ENCODE data around the gene SULF2.

SULF2 gene

DNA sequence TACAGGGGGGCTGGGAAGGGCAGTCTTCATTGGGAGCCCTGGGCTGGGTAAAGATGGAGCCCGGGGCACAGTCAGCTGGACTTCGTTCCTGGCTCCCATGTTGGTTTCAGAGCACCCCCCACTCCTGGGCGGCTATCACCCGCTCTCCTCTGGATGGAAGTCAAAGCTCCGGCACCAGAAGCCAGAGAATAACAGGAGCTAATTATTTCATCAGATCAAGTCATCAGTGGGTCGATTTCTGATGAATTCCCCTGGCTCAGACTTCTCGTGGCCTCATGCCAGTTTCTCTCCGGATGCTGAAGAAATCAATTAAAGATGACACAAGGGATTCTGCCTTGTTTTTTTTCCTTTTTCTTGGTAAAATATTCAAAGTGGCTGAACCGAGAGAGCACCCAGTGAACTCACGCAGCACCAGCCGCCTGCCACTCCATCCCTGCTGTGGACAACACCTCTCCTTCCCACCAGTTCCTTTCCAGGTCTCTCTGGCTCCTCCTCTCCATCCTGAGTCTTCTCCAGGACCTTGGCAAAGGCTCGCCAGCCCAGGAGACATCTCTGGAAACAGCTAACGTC, 22.5 kb downstream of the SULF2 start:
- no peak for DNase-seq (ENCODE audit: low read depth)

DNA sequence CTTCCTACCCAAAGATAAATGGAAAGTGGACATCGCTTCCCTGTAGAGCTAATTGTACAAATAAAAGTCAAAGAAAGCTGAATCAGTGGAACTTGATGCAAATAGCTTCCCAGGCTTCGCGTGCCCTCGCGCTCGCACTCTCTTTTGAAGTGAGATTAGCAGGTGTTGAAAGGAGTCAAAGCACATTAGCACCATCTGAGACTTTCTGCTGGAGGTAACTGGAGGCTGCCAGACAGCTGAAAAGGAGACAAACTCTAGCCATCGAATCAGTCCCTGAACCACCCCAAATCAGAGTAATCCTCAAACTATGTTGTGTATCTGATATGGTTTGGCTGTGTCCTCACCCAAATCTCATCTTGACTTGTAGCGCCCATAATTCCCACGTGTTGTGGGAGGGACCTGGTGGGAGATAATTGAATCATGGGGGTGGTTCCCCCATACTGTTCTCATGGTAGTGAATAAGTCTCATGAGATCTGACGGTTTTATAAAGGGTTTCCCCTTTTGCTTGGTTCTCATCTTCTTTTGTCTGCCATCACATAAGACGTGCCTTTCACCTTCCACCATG, 23.7 kb downstream of the SULF2 start:
- no peak for DNase-seq (ENCODE audit: low read depth)

DNA sequence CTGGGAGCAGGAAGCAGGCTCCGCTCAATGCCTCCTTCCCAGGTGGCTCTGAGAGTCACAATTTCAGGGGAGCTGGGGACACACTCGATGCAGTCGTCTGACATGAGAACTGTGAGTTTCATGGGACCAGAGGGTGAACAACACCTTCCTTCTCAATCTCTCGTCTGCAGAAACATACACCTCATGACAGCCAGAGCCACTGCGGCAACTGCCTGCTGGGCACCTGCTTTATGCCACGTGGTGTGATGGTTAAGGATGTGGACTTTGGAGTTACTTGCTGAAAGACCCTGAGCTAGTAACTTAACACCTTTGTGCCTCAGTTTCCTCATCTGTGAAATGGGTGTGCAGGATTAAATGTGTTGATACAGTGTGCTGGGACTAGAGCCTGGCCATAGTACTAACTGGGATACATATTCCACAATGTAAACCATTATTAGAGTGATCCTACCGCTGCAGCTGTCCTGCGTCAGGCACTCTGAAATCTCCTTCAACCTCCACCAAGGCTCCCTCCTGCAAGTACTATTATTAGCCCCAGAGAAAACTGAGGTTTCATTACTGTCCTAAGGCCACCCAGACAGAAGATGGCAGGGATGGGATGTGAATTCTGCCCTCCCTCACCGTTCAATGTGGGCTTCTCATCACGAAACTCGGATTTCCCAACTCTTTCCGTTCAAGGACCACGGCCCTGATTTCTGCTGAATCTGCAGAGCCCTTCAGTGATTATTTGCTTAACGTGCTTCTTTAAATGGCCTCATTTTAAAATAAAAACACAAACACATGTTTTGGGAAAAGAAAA, 24.4 kb downstream of the SULF2 start:
- DNase-seq (ENCODE audit: low read depth): no peak

DNA sequence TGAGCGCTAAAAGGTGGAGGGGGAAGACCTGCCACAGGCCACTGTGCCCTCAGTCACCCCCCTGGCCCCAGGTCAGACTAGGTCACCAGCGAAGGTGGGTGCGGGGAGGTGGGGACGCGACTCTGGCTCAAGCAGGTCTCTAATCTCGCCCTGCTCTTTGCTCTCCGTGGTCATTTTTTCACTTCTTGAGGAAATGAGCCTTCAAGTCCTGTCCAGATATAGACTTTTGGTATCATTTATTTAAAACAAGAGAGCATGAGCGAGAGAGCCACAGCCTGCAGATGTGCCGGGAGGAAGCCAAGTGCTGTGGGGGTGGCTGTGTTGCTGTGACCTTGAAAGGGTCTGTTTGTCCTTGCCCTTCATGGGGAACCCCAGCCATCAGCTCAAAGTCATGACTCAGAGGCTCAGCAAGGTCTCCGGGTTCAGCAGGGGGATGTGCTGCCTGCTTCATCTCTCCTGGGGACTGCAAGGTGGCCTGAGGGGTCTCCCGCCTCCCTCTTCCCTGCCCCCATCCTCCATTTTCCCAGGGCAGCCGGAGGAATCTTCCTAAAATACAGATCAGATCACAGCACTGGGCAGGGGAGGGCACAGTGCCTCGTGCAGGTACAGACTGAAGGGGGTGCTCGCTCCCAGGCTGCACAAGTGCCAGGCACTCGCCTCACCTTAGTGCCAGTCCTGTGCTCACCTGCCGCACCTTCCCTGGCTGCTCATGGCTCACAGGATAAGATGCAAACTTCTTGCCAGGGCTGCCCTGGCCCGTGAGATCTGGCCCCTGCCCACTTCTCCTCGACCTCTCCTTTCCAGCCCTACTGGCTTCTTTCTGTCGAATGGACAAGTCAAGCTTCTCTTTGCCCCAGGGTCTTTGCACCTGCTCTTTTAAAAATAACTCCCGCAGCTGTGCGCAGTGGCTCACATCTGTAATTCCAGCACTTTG, 26.5 kb downstream of the SULF2 start:
- no peak for DNase-seq (ENCODE audit: low read depth)

DNA sequence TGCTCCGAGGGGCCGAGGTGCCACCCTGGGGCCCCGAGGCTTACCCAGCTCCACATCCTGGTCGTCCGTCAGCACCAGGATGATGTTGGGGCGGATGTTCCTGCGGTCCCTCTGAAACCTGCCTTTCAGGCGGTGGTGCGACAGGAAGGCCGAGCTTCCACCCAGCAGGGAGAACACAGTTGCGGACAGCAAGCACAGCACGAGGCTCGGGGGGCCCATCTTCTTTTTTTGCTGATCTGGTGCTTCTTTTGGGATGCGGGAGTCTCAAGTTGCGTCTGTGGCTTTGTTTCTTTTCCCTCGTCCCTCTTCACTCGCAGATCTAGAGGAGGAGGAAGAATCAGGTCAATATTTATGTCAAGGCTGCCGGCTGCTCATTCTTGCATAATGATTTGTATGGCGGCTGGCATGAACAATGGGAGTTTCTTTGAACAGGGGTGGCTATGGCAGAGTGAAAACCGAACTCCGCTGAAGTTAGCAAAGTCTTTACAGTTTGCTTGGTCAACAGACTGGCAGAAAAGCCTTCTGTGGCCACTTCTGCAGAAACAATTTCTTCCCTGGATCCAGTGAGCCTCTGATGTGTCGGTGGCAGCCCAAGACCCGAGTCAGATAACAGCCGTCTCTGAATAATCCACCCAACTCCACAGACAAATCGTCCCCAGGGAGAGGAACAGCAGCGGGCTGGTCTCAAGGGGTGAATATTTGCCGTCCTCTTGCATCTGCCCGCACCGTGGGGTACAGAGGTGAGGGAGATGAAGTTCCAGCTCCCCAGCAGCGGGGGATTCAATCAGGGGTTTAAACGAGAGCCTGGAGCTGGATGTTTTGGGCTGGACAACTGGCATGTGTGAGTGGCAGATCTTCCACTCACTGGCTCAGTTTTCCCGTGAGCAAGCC, 27.9 kb downstream of the SULF2 start:
- DNase-seq (ENCODE audit: low read depth): no peak

DNA sequence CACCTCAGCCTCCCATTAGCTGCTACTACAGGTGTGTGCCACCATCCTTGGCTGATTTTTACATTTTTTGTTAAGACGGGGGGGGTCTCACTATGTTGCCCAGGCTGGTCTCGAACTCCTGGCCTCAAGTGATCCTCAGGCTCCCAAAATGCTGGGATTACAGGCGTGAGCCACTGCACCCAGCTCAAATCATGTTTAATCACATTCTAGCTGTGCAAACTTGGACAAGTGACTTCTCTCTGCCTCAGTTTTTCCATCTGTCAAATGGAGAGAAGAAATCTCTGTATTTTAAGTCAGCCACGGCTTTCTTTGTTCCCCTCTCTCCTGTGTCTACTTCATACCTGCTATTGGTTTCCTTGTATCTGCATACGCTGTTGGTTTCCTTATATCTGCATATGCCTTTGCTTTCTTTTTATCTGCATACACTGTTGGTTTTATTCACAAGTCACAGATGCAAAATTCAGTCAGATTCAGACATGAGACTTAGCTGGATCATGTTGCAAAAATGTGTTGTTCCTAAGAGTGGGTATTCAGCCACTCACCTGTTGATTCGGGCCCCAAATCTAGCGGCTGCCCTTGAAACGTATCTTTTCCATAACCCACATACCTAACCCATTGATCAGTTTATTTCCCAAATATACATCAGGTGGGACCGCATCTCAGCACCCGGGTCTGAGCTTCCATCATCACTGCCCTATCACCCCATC, 30.2 kb downstream of the SULF2 start:
- no peak for DNase-seq (ENCODE audit: low read depth)

DNA sequence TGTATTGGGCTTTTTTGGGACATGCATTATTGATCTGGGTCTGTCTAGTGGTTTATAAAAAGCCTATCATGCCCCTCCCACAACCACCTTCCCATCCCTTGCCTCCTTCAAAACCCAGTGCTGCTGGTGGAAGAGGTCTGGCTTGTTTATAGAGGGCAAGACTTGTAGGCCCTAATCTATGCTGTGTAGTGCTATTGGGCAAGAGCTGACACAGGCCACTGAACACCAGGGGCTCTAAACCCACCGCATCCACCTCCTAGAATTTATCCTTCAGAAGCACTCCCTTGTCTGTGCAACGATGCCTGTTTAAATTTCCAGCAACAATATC, 30.9 kb downstream of the SULF2 start:
- no peak for DNase-seq (ENCODE audit: low read depth)

DNA sequence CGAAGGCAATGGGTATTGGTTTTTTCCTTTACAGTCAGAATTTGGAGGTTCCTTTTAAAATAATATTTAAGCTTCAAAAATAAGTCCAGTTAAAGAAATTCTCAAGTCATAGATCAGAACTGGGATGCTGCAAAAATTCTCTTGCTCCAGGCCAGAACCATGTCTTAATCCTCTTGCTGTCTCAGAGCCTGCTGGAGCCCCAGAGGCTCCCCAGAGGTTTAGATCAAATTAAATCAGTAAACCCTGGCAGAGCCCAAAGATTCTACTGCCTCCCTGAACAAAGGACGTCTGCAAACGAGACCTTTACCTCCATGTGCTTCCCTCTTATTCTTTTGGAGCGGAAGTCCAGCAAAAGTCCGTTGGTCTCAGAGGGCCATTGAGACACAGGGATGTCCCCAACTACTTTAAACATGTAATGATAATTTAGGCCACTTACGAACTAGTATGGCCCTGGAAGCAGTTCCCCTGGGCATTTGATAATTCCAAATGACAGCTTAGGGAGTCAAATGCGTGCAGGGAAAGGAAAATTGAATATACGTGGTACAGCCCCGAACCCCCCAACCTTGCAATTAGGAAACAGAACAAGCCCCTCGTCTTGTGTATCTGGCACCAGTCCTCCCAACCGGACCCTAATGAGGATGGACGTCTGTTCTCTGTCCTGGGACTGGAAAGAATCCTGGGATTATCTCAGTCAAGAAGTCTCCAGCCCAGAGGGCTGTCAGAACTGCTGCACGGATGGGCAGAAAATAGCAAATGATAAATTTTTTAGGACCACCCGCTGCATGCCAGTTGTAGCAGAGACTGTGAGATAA, 31.5 kb downstream of the SULF2 start:
- no peak for DNase-seq (ENCODE audit: low read depth)

DNA sequence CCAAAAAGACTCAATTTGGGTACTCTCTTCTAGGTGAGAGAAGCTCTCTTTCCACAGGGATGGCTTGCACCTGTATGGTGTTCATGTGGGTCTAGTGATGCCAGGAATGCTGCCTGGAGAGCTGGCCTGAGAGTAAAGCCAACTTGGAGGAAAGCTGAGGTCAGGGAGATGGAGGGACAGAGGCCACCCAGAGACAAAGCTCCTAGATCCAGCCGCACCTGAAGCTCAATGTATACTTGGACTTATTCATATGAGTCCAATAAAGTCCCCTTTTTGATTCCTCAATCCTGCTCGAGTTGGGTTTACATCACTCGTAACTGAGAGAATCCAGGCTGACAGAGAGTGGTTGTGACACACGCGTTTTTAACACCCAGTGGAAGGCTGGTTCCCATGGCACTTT, 33.8 kb downstream of the SULF2 start:
- no peak for DNase-seq (ENCODE audit: low read depth)

DNA sequence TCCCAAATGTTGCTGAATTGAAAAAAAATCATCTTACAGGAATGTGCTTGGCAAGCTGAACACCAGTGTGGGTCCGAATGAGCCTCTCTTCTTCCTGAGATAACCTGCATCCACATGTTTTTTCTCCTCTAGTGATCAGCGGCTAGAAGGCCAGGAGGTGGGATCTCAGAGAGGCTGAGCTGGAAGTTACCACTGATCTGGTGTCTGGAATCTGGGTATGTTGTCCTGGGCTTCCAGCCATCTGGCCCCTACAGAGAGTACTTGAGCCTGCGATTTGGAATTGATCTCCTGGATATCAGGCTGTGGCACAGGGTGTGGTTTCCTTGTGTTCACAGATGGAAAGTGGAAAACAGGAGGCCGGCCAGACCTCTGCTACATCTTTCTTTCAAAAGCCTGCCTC, 35.9 kb downstream of the SULF2 start:
- no peak for DNase-seq (ENCODE audit: low read depth)

DNA sequence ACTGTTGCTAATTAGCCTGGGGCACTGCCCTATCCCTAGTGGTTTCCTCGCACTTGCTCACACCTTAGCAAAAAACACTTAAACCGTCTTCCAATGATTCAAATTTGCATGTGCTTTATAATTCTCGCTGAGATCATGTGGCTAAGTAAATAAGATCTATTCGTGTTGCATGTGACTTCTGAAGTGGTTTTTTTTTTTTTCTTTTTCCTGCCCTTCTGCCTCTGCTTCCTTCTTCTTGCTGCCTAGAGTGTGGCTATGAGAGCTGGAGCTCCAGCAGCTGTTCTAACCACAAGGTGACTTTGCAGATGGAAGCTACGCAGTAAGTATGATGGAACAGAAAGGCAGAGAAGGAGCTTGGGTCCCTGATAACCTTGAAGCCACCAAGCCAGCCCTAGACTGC, 36.5 kb downstream of the SULF2 start:
- DNase-seq (ENCODE audit: low read depth): no peak

DNA sequence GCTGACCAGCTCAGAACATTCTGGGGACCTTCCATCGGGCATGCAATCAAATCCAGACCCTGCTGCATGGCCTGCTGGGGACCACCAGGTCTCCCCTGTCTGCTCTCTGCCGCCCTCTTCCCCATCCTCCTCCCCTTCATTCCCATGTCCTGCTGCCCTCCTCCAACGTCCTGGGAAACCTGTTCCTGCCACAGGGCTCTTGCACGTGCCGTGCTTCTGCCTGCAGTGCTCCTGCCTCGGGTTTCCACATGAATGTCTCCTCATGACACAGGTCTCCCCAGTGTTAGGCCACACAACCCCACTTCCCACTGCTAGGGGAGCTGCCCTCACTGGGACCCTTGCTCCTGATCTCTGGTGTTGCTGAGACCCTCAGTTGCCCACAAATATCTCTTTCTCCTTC, 37.2 kb downstream of the SULF2 start:
- no peak for DNase-seq (ENCODE audit: low read depth)

DNA sequence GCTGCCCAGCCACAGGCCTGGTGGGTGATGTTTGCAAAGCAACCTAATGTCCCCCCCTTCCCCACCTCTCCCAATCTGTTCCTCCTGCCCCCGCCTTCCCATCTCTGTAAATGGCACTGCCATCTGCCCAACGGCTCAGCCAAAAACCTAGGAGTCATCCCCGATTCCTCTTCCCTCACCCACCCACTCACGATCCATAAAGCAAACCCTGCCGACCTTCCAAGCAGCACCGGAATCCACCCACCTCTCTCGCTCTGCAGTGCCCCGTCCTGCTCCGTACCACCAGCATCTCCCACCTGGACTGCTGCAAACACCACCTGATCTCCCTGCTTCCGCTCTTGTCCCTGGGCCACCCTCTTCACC, 37.6 kb downstream of the SULF2 start:
- no peak for DNase-seq (ENCODE audit: low read depth)

DNA sequence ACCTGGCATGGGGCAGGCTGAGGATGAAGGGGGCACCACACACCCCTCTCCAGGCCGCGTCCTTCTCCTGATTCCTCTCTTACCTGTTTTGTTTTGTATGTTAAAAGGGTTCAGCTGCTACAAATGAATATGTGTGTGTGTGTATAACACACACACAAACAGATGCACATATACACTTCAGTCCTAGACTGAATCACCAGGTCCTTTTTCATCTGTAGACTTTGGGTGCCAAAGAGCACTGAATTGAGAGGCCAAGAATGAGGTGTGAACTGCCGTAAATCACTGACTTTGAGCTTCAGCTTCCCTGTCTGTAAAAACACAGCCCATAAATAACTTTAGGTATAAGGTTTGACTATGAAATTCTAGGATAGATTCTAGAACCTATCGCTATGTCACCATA, 40.5 kb downstream of the SULF2 start:
- DNase-seq (ENCODE audit: low read depth): no peak

DNA sequence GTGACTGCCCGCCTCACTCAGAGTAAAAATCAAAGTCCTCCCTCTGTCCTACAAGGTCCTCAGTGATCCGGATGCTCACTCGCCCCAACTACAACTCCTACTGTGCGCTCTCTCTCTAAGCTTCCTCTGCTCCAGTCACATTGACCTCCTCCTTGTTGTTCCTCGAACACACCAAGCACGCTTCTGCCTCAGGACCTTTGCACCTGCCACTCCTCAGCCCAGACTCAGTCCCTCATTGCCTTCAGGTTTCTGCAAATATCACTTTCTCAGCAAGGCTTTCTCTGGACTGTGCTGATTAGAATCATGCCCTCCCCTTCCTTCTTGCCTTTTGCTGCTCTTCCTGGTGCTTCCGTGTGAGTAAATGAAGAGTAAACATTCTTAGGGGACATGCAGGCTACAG, 41.6 kb downstream of the SULF2 start:
- no peak for DNase-seq (ENCODE audit: low read depth)

DNA sequence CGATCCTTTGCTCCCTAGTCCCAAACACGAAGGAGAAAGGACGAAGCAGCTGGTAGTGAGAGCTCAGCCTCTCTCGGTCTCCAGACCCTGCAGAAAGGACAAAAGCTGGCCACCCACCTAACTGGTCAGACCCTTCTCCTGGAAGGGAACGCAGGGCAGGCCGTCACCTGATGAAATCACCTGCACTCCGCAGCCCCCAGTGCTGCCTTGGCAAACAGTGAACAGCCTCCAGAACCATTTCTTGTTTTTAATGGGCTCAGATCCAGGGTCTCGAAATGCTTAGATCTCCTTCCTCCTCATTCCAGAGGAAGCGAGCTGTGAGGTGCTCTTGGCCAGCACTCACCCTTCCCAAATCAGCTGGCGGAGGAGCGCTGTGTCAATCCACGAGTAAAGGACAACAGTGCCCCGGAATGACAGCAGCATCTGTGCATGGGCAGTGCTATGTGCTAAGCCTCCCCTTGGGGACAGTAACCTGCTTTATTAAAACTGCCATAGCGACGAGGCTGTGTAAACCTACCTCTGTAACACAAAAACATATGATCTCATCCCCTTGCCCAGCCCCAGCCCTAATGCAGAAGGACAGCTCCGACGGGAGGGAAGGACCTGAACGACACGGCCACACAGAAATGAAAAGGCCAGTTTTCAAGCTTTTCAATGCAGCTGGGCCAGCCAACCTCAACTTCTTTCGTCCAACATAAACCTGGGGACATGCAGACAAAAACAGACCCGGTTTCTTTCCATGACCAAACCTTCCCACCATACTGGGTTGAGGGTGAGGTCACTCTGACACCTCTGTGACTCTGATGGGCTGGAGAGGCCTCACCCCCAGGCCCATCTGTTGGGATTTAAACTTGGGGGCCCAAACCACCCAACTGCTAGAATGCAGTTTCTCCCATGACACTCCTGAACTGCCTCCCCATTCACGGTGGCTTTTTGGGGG, 43.3 kb downstream of the SULF2 start:
- DNase-seq (ENCODE audit: low read depth): no peak

DNA sequence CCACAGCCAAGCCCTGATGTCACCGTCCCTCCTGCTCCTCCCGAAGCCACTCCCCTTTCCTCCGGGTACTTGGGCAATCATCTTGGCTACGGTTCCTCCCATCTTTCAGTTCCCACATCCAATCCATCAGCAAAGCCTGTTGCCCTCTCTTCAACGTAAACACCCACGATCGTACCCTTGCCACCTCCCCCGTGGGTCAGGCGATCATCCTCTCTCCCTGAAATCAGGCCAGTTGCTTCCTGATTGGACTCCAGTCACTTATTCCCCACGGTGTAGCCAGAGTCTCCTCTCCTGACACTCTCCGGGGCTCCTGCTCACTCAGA, 44.5 kb downstream of the SULF2 start:
- no peak for DNase-seq (ENCODE audit: low read depth)

DNA sequence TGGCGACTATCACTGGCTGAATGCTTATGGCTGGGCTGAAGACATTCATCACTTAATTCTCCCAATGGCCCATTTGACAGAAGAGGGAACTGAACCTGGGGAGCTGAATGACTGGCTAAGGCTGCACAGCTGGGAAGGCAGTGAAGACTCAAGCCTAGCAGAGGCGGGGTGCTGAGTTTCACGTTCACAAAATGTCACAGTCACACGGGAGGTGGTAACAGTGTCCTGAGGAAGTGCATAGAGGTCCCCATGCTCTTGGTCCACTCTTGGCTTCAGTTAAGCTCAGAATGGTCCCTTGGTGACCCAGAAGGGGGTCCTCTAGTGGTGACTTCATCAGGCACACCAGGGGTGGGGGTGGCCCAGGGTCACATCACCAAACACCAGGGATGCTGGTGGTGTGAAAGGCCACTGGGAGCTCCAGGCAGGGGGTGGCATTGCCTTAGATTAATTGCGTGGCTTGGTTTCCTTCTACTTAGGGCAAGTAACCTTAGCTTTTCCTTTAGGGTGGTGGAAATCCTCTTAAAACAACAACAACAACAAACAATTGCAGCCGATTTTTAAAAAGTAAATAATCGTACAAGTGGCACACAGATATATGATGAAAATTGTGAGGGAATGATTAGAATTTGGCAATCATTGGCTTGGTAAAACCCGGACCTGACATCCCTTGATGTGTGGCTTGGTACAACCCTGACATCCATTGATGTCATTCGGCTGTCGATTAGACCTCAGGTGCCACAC, 45.0 kb downstream of the SULF2 start:
- no peak for DNase-seq (ENCODE audit: low read depth)

DNA sequence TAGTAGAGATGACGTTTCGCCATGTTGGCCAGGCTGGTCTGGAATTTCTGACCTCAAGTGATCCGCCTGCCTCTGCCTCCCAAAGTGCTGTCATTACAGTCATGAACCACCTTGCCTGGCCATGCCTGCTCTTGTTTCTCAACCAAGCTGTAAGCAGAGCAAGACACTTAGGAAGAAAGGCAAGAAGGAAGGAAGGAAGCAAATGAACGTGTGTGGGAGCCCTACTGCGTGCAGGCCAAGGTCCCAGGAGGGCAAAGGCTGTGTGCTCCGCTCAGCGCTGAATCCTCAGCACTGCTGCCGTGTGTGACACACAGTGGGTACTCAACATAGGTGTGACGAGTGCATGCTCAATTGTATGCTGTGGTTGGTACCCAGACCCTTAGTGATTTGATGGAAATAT, 47.4 kb downstream of the SULF2 start:
- no peak for DNase-seq (ENCODE audit: low read depth)
